ENCODE measurements around the gene RNF150. TPM values are rescaled to one million over a fixed set of nuclear protein-coding genes. Genes with fewer than 3 reads are reported as not detected.

Gene RNF150
- total and polyA plus RNA-seq, 2 of the 8 experiments (the other 6 are each of a cell fraction or from before 2014, with no cell fraction given) = 3.4 to 4.8 TPM

DNA sequence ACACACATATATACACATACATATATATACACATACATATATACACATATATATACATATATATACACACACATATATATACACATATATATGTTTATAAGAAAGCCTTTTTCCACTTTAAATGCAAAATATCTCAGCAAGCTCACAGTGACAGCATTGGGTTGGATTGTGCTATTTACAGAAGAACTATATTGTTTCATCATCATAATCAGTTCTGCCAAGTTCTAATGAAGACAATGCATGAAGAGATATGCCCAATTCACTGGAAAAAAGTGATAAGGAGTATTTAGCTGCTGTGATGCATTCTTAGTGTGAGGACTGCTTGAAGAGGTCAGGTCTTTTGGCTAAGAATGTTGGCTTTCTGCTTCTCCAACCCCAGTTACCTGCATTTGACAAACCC lies 54.4 kb downstream of the RNF150 start (continued):
- TF ChIP-seq SRF (IDR thresholded peaks at IDR 0.05; ENCODE audit: low read depth, low read length) (no peak), SP2 (IDR thresholded peaks at IDR 0.05; ENCODE audit: low read length) (no peak), MAFK (IDR thresholded peaks at IDR 0.05; ENCODE audit: low read depth, low read length) (no peak)

Measured in H1 (cell line).